Caki2 (cell line): Measurements from ENCODE around the gene CREB3L1. TPM values are rescaled to one million over a fixed set of nuclear protein-coding genes. Genes with fewer than 3 reads are reported as not detected.
A peak's percentile ranks its signal among the peaks of the same experiment; 100 is the strongest.

ENCODE experiments used
- DNase-seq: peaks from one replicate; pipeline ENCODE4 v3.0.0-alpha.2; 2015; ENCODE audit warnings: low read depth
- in situ Hi-C: cut with HindIII; loops from 2 replicates; pipeline ENCODE4 v1.10.0; 2016; ENCODE audit warnings: low sequenced_read_pairs, low pct_unique_long_range_greater_than_20kb, mixed read lengths
- total RNA-seq: library from RNA; depleted of rRNA; stranded (reverse); fragments of >200 nt; shearing (Covaris generic); gene quantifications from 2 replicates; pipeline ENCODE4 v1.2.3, GENCODE V29; 2014; ENCODE audit warnings: low replicate concordance

CREB3L1 gene
- total RNA-seq, 1 experiment from 2014 or later = not detected

DNA sequence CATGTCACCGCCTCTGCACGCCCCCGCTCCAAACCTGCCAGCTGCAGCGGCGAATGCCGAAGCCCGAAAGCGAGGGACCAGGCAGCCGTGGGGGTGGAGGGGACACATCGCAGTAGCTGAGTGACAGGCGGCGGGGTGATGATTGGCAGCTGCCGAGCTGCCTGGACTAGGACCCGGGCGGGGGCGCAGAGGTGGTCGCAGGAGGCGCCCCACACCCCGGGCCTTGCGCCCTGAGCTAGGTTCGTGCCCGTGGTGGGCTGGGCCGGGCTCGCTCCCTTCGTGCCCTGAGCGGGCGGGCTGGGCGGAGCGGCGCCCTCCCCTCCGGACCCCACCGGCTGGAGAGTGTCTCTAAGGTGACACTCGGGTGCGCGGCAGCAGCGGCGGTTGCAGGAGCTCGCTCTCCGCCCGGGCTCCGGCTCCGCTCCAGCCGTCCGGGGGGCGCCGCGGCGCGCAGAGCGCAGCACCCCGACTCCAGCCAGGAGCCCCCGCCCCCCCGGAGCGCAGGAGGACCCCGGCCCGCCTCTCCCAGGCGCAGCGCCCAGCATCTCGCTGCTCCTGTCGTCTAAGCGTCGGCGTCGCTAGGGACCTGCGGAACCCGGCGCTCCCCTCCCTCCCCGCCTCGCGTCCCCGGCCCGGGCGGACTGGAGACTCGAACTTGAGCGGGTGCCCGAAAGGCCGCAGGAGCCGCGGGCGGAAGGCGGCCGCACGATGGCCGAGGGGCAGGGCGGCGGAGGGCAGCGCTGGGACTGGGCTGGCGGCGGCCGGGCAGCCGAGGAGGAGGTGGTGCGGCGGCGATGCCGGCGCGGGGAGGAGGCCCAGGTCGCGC, 55.3 kb downstream of the CREB3L1 start:
- DNase-seq = no peak
- in situ Hi-C loops = no loop called here

GRCh38 chr11:46333394-46333947, 56.0 kb downstream of the CREB3L1 start:
- DNase-seq = no peak
- in situ Hi-C loops = no loop called here

- in situ Hi-C loops = no loop called here
Observed at GRCh38 chr11:46334211-46334610, 56.7 kb downstream of the CREB3L1 start.

DNA sequence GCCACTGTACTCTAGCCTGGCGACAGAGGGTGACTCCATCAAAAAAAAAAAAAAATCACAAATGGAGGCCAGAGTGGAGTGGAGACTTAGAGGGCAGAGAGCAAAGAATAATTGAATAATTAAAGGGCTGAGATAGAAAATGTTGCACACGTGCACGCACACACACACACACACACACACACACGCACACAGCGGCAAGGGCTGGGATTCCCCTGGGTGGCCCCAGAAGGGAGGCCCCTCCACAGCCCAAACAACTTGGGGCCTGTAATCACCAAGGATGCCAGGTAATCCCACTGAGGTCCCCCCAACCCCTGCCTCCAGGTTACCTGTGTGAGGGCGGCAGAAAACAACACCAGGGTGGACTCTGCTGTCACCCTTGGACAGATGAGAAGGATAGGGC, 57.8 kb downstream of the CREB3L1 start:
- in situ Hi-C loops = no loop called here
- no peak for DNase-seq

More at GRCh38 chr11:46334211-46334610, 56.7 kb downstream of the CREB3L1 start:
- no peak for DNase-seq

DNA sequence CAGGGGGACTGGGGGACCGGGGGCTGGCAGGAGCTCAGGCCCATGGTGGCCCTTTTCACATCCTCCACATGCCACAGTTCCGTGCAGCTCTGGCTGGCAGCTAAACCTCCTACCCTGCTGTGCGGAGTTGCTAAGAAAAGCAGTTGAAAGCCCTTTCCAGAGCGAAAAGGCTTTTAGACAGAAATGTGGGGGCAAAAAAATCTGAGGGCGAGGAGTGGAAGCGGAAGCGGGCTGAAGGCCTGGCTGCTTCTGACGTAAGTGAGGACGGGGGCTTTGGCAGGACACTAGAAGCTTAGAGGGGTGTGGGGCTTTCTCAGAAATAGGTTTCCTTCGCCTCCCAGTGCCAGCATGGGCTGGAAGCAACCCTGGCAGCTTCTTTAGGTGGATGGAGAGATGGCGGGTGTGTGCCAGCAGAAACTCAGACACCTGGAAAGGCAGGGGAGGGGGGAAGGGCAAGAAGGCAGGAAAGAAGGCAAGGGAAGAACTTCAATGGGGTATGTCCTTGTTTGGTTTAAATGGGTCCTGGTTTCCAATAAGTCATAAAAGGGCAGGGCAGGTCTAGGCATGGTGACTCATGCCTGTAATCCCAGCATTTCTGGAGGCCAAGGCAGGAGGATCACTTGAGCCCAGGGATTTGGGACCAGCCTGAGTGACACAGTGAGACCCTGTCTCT, 58.6 kb downstream of the CREB3L1 start:
- no peak for DNase-seq
- in situ Hi-C loops = no loop called here

GRCh38 chr11:46336563-46337180, 59.2 kb downstream of the CREB3L1 start:
- DNase-seq = no peak
- in situ Hi-C loops = no loop called here

- in situ Hi-C loops = no loop called here
- DNase-seq = no peak
Observed at GRCh38 chr11:46337626-46338345, 60.3 kb downstream of the CREB3L1 start.

DNA sequence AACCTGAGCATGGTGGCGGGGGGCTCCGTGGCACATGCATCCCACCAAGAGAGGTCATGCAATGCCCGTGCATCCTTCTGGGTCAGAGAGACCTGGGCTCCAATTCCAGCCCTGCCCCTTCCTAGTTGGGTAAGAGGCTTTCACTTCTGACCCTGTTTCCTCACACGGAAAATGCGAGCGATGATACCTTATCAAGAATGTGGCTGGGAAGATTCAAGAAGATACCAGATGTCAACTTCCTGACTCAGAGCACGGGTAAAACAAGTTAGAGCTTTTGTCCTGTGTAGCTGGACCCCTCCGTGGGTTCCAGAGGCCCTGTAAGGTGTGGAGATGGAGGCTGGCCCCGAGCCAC, 61.1 kb downstream of the CREB3L1 start:
- in situ Hi-C loops = no loop called here
- no peak for DNase-seq

DNA sequence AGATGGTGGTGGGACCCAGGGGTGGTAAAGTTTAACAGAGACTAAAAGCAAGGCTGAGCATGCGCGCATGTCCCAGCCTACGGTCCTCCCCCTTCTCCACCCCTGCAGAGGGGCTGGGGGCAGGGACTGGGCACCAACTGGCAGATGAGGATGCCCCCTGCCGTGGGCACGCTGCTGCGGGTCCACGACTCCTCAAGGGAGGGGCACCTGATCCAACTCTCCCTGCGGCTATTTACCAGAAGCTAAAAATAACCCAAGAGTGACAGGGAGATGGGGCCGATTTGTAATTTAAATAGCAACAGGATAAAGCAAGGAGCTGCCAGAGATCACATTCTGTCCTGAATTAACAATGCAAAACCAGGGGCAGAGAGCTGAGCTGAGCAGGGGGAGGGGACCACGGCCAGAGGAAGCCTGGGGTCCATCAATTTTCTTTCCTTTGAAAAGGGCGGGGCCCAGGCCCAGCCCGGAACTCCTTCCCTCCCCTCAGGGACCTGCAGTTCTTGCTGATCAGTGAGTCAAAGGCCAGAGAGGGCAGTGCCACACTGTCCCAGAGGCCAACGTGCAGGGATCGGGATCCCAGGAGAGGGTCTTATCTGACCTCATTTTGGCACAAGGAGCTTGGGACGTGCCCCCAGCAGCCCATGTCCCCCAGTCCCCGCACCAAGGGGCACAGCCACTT, 61.7 kb downstream of the CREB3L1 start:
- no peak for DNase-seq
- in situ Hi-C loops = no loop called here

DNA sequence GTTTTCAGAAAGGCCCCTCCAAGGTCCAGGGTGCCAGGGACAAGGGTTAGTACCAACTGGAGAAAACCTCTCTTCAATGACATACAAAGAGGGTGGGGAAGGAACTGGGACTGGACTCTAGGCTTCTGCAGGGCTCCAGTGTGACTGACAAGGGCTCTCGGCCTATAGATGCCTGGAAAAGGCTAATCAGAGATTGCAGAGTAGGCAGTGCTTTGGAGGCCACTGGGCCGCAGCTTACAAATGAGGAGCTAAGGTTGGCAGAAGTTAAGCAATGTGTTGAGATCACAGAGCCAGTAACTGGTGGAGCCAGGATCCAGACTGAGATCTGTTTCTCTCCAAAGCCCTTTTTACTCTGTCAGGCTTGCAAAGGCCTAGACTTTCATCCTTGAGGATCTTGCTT, 62.4 kb downstream of the CREB3L1 start:
- no peak for DNase-seq
- in situ Hi-C loops = no loop called here

- in situ Hi-C loops = no loop called here
- no peak for DNase-seq
Observed at GRCh38 chr11:46341454-46341853, 64.0 kb downstream of the CREB3L1 start.

DNA sequence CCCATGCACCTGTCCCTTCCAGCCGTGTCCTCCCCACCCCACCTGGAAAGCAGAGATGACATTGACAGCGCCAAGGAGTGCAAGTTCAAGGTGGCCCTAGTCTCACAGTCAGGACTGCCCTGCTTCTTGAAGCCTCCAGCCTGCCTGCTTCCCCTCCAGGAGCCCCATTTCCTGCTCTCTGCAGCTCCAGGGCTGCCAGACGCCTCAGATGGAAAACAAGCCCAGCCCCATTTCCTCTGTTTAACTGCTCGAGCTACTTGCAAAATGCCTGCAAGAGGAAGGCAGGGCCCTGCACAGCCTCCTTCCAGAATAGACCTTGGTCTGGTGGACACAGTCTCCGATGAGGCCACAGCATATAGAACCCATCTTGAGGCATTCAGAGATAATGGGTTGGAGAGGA, 64.8 kb downstream of the CREB3L1 start:
- DNase-seq = no peak
- in situ Hi-C loops = no loop called here

- in situ Hi-C loops = no loop called here
- DNase-seq = no peak
Observed at GRCh38 chr11:46343520-46343919, 66.1 kb downstream of the CREB3L1 start.

- in situ Hi-C loops = no loop called here
- no peak for DNase-seq
Observed at GRCh38 chr11:46345131-46345597, 67.7 kb downstream of the CREB3L1 start.

DNA sequence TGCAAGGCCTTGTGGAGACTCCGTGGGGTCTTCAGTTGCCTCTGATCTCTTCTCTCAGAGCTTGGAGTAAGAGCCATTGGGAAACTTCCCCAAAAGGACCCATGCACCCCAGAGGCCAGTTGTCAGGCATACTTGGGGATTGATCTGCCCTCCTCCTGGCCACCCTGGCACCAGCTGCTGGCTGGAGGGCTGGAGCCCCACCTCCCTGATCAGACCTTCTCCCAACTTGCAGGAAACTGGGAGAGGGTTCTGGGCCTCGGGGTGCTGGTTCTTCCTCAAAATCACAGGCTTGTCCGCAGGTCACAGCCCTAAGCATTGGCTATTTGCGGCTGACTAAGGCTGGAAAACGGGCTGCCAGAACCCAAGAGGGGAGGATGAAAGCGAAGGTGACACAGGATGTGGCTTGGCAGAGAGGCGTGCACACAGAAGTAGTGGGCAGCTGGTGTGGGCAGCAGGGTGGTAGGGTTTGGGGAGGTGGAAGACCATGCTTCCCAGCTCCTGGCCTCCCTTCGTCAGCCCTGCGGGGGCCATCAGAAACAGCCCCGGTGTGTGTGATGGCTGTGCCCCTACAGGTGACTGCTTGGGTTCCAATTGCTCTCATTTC, 68.5 kb downstream of the CREB3L1 start:
- in situ Hi-C loops = no loop called here
- DNase-seq = no peak

- in situ Hi-C loops = no loop called here
- peak; percentile 74 for DNase-seq
Observed at GRCh38 chr11:46346886-46347636, 69.6 kb downstream of the CREB3L1 start, which contains the start of gene DGKZ. TSS of gene DGKZ (plus strand) at chr11:46347463. CDS start at chr11:46347660, 197 bp downstream.
